Peyer's patch (tissue), 4 donors: ENCODE results near the gene IGFBP3.

Experiments used
- CTCF ChIP-seq, 6 experiments: fragments of 450-650 bp in 4 of 6; fragments of 200-600 bp in 2 of 6; sonication (generic) in 1 of 6; IDR thresholded peaks; one replicate each; pipeline ENCODE4 v1.5.1; 2017 to 2019; ENCODE audit warnings: antibody characterized with exemption in 6 of 6, mild to moderate bottlenecking in 3 of 6, moderate library complexity in 1 of 6
- POLR2A ChIP-seq, 2 donors: fragments of 450-650 bp; IDR thresholded peaks; one replicate each; pipeline ENCODE4 v1.5.1; 2017; ENCODE audit warnings: antibody characterized with exemption in 2 of 2, mild to moderate bottlenecking in 2 of 2, moderate library complexity in 2 of 2

GRCh38 chr7:45863715-45864114 lies 57.4 kb downstream of the IGFBP3 start:
- no peak for TF ChIP-seq POLR2A (IDR thresholded peaks at IDR 0.05)
- no peak for TF ChIP-seq CTCF (IDR thresholded peaks at IDR 0.05)
